Keratinocyte (primary cell): ENCODE measurements around the gene FHIT. TPM values are rescaled to one million over a fixed set of nuclear protein-coding genes. Genes with fewer than 3 reads are reported as not detected.

ENCODE experiments used
- DNase-seq: peaks from one replicate; pipeline ENCODE4 v3.0.0-alpha.2; 2011; ENCODE audit warnings: low read depth, missing footprints, low spot score
- FAIRE-seq: peaks from 2 replicates; lab custom pipeline; 2011; peaks lifted over from hg19 to GRCh38; lab: Jason Lieb, UNC
- H2AFZ ChIP-seq: 2 replicates; pipeline ENCODE4 v1.6.0; 2012; ENCODE audit warnings: low read length, control low read depth, inconsistent platforms; ENCODE audit not compliant: control insufficient read depth
- H3K27ac ChIP-seq: 2 replicates; pipeline ENCODE4 v1.5.1; 2011; ENCODE audit warnings: low read length; ENCODE audit not compliant: control insufficient read depth, insufficient read depth
- H3K27me3 ChIP-seq: 3 replicates; pipeline ENCODE4 v1.6.0; 2011; ENCODE audit warnings: low read length; ENCODE audit not compliant: control insufficient read depth, insufficient read depth; ENCODE audit errors: extremely low read depth
- H3K36me3 ChIP-seq, 2 experiments: 2 replicates in 1 of 2; 3 replicates in 1 of 2; pipeline ENCODE4 v1.5.1; 2011; ENCODE audit warnings: low read length in 2 of 2, mild to moderate bottlenecking in 1 of 2; ENCODE audit not compliant: control insufficient read depth in 2 of 2, insufficient read depth in 2 of 2; ENCODE audit errors: extremely low read depth in 1 of 2
- H3K4me1 ChIP-seq: 3 replicates; pipeline ENCODE4 v1.5.1; 2011; ENCODE audit warnings: low read length; ENCODE audit not compliant: control insufficient read depth, insufficient read depth; ENCODE audit errors: extremely low read depth
- H3K4me2 ChIP-seq: 3 replicates; pipeline ENCODE4 v1.6.0; 2011; ENCODE audit warnings: low read depth, low read length; ENCODE audit not compliant: control insufficient read depth, insufficient read depth; ENCODE audit errors: extremely low read depth
- H3K4me3 ChIP-seq, 3 experiments: fragments of 200-600 bp in 1 of 3; sonication (generic) in 1 of 3; 2 replicates in 2 of 3; 3 replicates in 1 of 3; pipeline ENCODE4 v1.5.1; 2011 to 2016; ENCODE audit warnings: low read length in 3 of 3, mild to moderate bottlenecking in 3 of 3, control low read depth in 2 of 3, inconsistent platforms in 1 of 3, low read depth in 1 of 3, mixed read lengths in 1 of 3, mixed run types in 1 of 3, moderate library complexity in 1 of 3; ENCODE audit not compliant: control insufficient read depth in 2 of 3, insufficient read depth in 2 of 3; ENCODE audit errors: extremely low read depth in 1 of 3
- H3K79me2 ChIP-seq: 2 replicates; pipeline ENCODE4 v1.6.0; 2012; ENCODE audit warnings: low read length; ENCODE audit not compliant: control insufficient read depth, insufficient read depth
- H3K9ac ChIP-seq: 3 replicates; pipeline ENCODE4 v1.6.0; 2011; ENCODE audit warnings: low read length; ENCODE audit not compliant: control insufficient read depth, insufficient read depth; ENCODE audit errors: extremely low read depth
- H3K9me1 ChIP-seq: 3 replicates; pipeline ENCODE4 v1.6.0; 2011; ENCODE audit warnings: low read length; ENCODE audit not compliant: control insufficient read depth, insufficient read depth; ENCODE audit errors: extremely low read depth
- H3K9me3 ChIP-seq: 2 replicates; pipeline ENCODE4 v1.5.1; 2012; ENCODE audit warnings: low read depth, low read length; ENCODE audit not compliant: control insufficient read depth
- H4K20me1 ChIP-seq: 3 replicates; pipeline ENCODE4 v1.6.0; 2011; ENCODE audit warnings: low read length; ENCODE audit not compliant: control insufficient read depth, insufficient read depth; ENCODE audit errors: extremely low read depth
- EZH2 ChIP-seq: IDR thresholded peaks from one replicate; pipeline ENCODE4 v1.6.1; 2012; ENCODE audit warnings: inconsistent platforms, mild to moderate bottlenecking, low read length, moderate library complexity
- dilution Hi-C: fragments of 300-500 bp; cut with MboI; formaldehyde crosslinking; loops from one replicate; pipeline ENCODE4 v1.7.0; 2020; ENCODE audit warnings: low sequenced_read_pairs; ENCODE audit not compliant: extremely low pct_ligation_motif_present
- polyA plus RNA-seq, 5 experiments: library from polyadenylated mRNA; depleted of rRNA in 3 of 5; stranded (reverse) in 3 of 5; stranded (forward) in 1 of 5; unstranded in 1 of 5; fragments of >200 nt; gene quantifications; 1 replicate in 1 of 5; 2 replicates in 3 of 5; 3 replicates in 1 of 5; pipeline versions ENCODE4 v1.2.1 to v1.2.3, GENCODE V29; 2011 to 2012; ENCODE audit warnings: missing spikeins in 2 of 5, low read depth in 1 of 5, low replicate concordance in 1 of 5
- TF ChIP-seq, protein P1 (sequence below), 3 experiments: IDR thresholded peaks in 1 of 3; conservative IDR thresholded peaks in 1 of 3; optimal IDR thresholded peaks in 1 of 3; 2 replicates in 2 of 3; 3 replicates in 1 of 3; pipeline versions ENCODE3 to v1.5.1; 2011; ENCODE audit warnings: low read length in 3 of 3, mild to moderate bottlenecking in 3 of 3, moderate library complexity in 2 of 3, control low read depth in 1 of 3, inconsistent platforms in 1 of 3; ENCODE audit not compliant: insufficient read depth in 2 of 3; ENCODE audit errors: extremely low read depth in 1 of 3

The FHIT gene
- polyA plus RNA-seq, 1 donor (not counting 4 experiments of a cell fraction or from before 2014, with no cell fraction given), result 2.2 TPM

DNA sequence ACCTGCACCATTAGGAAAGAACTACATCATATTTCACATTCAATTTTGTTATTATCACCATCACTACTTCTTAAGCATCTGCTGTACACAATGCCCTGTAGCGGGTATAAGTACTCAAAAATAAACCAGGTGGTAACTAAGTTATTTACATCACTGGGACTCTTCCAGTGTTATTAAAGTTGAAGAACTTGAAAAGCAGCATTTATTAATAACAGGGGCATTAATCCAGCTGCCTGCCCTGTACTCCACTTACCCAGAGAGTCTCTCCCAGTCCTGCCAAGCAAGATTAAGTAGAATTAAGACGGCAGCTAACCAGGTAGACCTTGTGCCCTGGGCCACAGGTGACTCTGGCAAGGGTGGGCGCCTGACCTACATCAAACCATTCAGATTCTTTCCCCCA lies 65.2 kb downstream of the FHIT start:
- dilution Hi-C loops, result no loop called here

DNA sequence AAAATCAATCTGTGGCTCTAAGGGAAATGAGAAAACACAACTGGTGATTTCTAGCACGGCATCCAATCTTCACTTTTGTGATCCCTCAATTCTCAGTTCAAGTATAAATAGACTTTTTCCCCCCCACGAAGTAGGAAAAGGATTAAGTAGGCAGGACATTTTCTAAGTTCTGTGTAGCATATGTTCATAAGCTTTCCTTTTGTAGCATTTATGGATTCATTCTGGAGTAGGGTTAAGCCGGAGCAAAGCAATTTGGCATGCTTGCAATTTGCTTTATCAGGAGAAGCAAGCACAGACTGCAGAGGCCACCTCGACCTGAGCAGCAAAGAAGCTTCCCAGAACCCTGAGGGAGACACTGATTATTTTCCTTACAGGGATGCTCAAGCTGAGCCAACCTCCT lies 66.3 kb downstream of the FHIT start:
- no peak overlapping the region for H3K4me3 ChIP-seq
- H3K36me3 ChIP-seq, result no peaks in the 10 kb centered on the region
- dilution Hi-C loops, result no loop called here
- no peak overlapping the region for H2AFZ ChIP-seq
- H3K4me1 ChIP-seq, result peaks cover 10% of the 10 kb centered on the region
- H3K27me3 ChIP-seq, result no peaks in the 10 kb centered on the region
- no peak overlapping the region for H3K4me2 ChIP-seq
- H3K79me2 ChIP-seq, result no peaks in the 10 kb centered on the region
- no peaks in the 10 kb centered on the region for H3K9me3 ChIP-seq
- no peak overlapping the region for H3K27ac ChIP-seq
- H3K9me1 ChIP-seq, result no peaks in the 10 kb centered on the region
- no peak overlapping the region for H3K9ac ChIP-seq
- no peaks in the 10 kb centered on the region for H4K20me1 ChIP-seq
- TF ChIP-seq EZH2, result no peak
- TF ChIP-seq, protein P1, sequence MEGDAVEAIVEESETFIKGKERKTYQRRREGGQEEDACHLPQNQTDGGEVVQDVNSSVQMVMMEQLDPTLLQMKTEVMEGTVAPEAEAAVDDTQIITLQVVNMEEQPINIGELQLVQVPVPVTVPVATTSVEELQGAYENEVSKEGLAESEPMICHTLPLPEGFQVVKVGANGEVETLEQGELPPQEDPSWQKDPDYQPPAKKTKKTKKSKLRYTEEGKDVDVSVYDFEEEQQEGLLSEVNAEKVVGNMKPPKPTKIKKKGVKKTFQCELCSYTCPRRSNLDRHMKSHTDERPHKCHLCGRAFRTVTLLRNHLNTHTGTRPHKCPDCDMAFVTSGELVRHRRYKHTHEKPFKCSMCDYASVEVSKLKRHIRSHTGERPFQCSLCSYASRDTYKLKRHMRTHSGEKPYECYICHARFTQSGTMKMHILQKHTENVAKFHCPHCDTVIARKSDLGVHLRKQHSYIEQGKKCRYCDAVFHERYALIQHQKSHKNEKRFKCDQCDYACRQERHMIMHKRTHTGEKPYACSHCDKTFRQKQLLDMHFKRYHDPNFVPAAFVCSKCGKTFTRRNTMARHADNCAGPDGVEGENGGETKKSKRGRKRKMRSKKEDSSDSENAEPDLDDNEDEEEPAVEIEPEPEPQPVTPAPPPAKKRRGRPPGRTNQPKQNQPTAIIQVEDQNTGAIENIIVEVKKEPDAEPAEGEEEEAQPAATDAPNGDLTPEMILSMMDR (optimal IDR thresholded peaks at IDR 0.05 in 1 of 3, IDR thresholded peaks at IDR 0.05 in 1 of 3, conservative IDR thresholded peaks at IDR 0.05 in 1 of 3; ENCODE audit: extremely low read depth in 1 of 3, insufficient read depth in 2 of 3, low read length in 3 of 3), result no peak
- FAIRE-seq (no peak), DNase-seq (no peak)

More for the DNA sequence above, 65.2 kb downstream of the FHIT start:
- DNase-seq (no peak), FAIRE-seq (no peak)
- no peak overlapping the region for H3K4me2 ChIP-seq
- no peak for TF ChIP-seq EZH2
- TF ChIP-seq, protein P1 (optimal IDR thresholded peaks at IDR 0.05 in 1 of 3, IDR thresholded peaks at IDR 0.05 in 1 of 3, conservative IDR thresholded peaks at IDR 0.05 in 1 of 3; ENCODE audit: extremely low read depth in 1 of 3, insufficient read depth in 2 of 3, low read length in 3 of 3), result no peak
- H3K4me3 ChIP-seq, result no peak overlapping the region
- no peaks in the 10 kb centered on the region for H3K36me3 ChIP-seq
- no peaks in the 10 kb centered on the region for H3K27me3 ChIP-seq
- peaks cover 10% of the 10 kb centered on the region for H3K4me1 ChIP-seq
- no peak overlapping the region for H3K9ac ChIP-seq
- H3K9me3 ChIP-seq, result no peaks in the 10 kb centered on the region
- H3K79me2 ChIP-seq, result no peaks in the 10 kb centered on the region
- no peak overlapping the region for H3K27ac ChIP-seq
- H2AFZ ChIP-seq, result no peak overlapping the region
- H3K9me1 ChIP-seq, result no peaks in the 10 kb centered on the region
- H4K20me1 ChIP-seq, result no peaks in the 10 kb centered on the region
